Measurements from ENCODE around the gene MTUS2. TPM values are rescaled to one million over a fixed set of nuclear protein-coding genes. Genes with fewer than 3 reads are reported as not detected.

The MTUS2 gene
- total and polyA plus RNA-seq, 2 donors (not counting 1 experiment from before 2014, with no cell fraction given), result 0.06 TPM; not detected in 1

GRCh38 chr13:29021311-29021710 lies 201.2 kb downstream of the MTUS2 start:
- Histone ChIP-seq H3K36me3 (ENCODE audit: control insufficient read depth, insufficient read depth, low read length) (no peaks in the 10 kb centered on the region), H3K9ac (ENCODE audit: insufficient read depth, low read length) (no peak overlapping the region), H2AFZ (ENCODE audit: low read length) (no peak overlapping the region), H3K27ac (ENCODE audit: insufficient read depth, low read length) (no peak overlapping the region), H3K4me1 (ENCODE audit: control insufficient read depth, extremely low read depth, insufficient read depth, low read length) (no peaks in the 10 kb centered on the region), H4K20me1 (ENCODE audit: control insufficient read depth, extremely low read depth, insufficient read depth, low read length) (no peaks in the 10 kb centered on the region), H3K9me3 (ENCODE audit: control insufficient read depth, insufficient read depth, low read depth, low read length) (no peaks in the 10 kb centered on the region), H3K27me3 (ENCODE audit: control insufficient read depth, insufficient read depth, low read length) (no peaks in the 10 kb centered on the region), H3K4me3 (replicated peaks in 1 of 4; ENCODE audit: control extremely low read depth in 1 of 4, insufficient read depth in 1 of 4, low read depth in 3 of 4, low read length in 4 of 4) (no peak overlapping the region), H3K79me2 (ENCODE audit: control insufficient read depth, insufficient read depth, low read length) (no peaks in the 10 kb centered on the region), H3K4me2 (ENCODE audit: extremely low read depth, insufficient read depth, low read length) (no peak overlapping the region)
- DNase-seq (ENCODE audit: low read depth in 2 of 2), result no peak
- TF ChIP-seq EZH2 (IDR thresholded peaks at IDR 0.05; ENCODE audit: low read length, missing control alignments), result no peak
- TF ChIP-seq, protein P1, sequence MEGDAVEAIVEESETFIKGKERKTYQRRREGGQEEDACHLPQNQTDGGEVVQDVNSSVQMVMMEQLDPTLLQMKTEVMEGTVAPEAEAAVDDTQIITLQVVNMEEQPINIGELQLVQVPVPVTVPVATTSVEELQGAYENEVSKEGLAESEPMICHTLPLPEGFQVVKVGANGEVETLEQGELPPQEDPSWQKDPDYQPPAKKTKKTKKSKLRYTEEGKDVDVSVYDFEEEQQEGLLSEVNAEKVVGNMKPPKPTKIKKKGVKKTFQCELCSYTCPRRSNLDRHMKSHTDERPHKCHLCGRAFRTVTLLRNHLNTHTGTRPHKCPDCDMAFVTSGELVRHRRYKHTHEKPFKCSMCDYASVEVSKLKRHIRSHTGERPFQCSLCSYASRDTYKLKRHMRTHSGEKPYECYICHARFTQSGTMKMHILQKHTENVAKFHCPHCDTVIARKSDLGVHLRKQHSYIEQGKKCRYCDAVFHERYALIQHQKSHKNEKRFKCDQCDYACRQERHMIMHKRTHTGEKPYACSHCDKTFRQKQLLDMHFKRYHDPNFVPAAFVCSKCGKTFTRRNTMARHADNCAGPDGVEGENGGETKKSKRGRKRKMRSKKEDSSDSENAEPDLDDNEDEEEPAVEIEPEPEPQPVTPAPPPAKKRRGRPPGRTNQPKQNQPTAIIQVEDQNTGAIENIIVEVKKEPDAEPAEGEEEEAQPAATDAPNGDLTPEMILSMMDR (conservative IDR thresholded peaks at IDR 0.05 in 1 of 2, IDR thresholded peaks at IDR 0.05 in 1 of 2; ENCODE audit: low read depth in 1 of 2, low read length in 2 of 2), result no peak

DNA sequence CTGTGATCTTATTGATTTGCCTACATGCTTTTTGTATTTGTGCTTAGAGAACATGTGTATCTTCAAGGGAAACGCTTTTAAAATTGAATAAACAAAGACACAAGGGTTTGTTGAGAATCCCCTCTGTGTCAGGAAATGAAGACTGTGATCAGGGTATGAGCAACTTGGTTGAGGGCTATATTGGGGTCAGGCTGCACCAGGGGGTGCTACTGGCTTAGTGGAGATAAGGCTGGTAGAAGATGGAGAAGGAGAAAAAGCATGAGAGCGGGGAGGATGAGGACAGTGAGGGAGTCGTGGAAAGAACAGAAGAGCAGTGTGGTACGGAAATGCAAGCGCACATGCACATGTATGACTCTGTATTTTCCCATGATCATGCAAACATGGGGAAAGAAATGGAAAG lies 201.6 kb downstream of the MTUS2 start:
- Histone ChIP-seq H2AFZ (ENCODE audit: low read length) (no peak overlapping the region), H3K4me3 (replicated peaks in 1 of 4; ENCODE audit: control extremely low read depth in 1 of 4, insufficient read depth in 1 of 4, low read depth in 3 of 4, low read length in 4 of 4) (no peak overlapping the region), H3K4me2 (ENCODE audit: extremely low read depth, insufficient read depth, low read length) (no peak overlapping the region), H3K27me3 (ENCODE audit: control insufficient read depth, insufficient read depth, low read length) (no peaks in the 10 kb centered on the region), H3K9me3 (ENCODE audit: control insufficient read depth, insufficient read depth, low read depth, low read length) (no peaks in the 10 kb centered on the region), H4K20me1 (ENCODE audit: control insufficient read depth, extremely low read depth, insufficient read depth, low read length) (no peaks in the 10 kb centered on the region), H3K36me3 (ENCODE audit: control insufficient read depth, insufficient read depth, low read length) (no peaks in the 10 kb centered on the region), H3K9ac (ENCODE audit: insufficient read depth, low read length) (no peak overlapping the region), H3K79me2 (ENCODE audit: control insufficient read depth, insufficient read depth, low read length) (no peaks in the 10 kb centered on the region), H3K27ac (ENCODE audit: insufficient read depth, low read length) (no peak overlapping the region), H3K4me1 (ENCODE audit: control insufficient read depth, extremely low read depth, insufficient read depth, low read length) (no peaks in the 10 kb centered on the region)
- no peak for TF ChIP-seq EZH2 (IDR thresholded peaks at IDR 0.05; ENCODE audit: low read length, missing control alignments)
- TF ChIP-seq, protein P1 (conservative IDR thresholded peaks at IDR 0.05 in 1 of 2, IDR thresholded peaks at IDR 0.05 in 1 of 2; ENCODE audit: low read depth in 1 of 2, low read length in 2 of 2), result no peak
- no peak for DNase-seq (ENCODE audit: low read depth in 2 of 2)

GRCh38 chr13:29022410-29022809 lies 202.3 kb downstream of the MTUS2 start:
- H3K27ac ChIP-seq (ENCODE audit: insufficient read depth, low read length), result no peak overlapping the region
- H2AFZ ChIP-seq (ENCODE audit: low read length), result no peak overlapping the region
- TF ChIP-seq EZH2 (IDR thresholded peaks at IDR 0.05; ENCODE audit: low read length, missing control alignments), result no peak
- TF ChIP-seq, protein P1 (conservative IDR thresholded peaks at IDR 0.05 in 1 of 2, IDR thresholded peaks at IDR 0.05 in 1 of 2; ENCODE audit: low read depth in 1 of 2, low read length in 2 of 2), result no peak
- H3K27me3 ChIP-seq (ENCODE audit: control insufficient read depth, insufficient read depth, low read length), result no peaks in the 10 kb centered on the region
- H3K79me2 ChIP-seq (ENCODE audit: control insufficient read depth, insufficient read depth, low read length), result no peaks in the 10 kb centered on the region
- H4K20me1 ChIP-seq (ENCODE audit: control insufficient read depth, extremely low read depth, insufficient read depth, low read length), result no peaks in the 10 kb centered on the region
- no peak overlapping the region for H3K4me3 ChIP-seq (replicated peaks in 1 of 4; ENCODE audit: control extremely low read depth in 1 of 4, insufficient read depth in 1 of 4, low read depth in 3 of 4, low read length in 4 of 4)
- no peak overlapping the region for H3K4me2 ChIP-seq (ENCODE audit: extremely low read depth, insufficient read depth, low read length)
- DNase-seq (ENCODE audit: low read depth in 2 of 2), result no peak
- no peak overlapping the region for H3K9ac ChIP-seq (ENCODE audit: insufficient read depth, low read length)
- H3K36me3 ChIP-seq (ENCODE audit: control insufficient read depth, insufficient read depth, low read length), result no peaks in the 10 kb centered on the region
- no peaks in the 10 kb centered on the region for H3K4me1 ChIP-seq (ENCODE audit: control insufficient read depth, extremely low read depth, insufficient read depth, low read length)
- no peaks in the 10 kb centered on the region for H3K9me3 ChIP-seq (ENCODE audit: control insufficient read depth, insufficient read depth, low read depth, low read length)
